Peyer's patch (tissue), 4 donors: Measurements from ENCODE around the gene LAYN. TPM values are rescaled to one million over a fixed set of nuclear protein-coding genes. Genes with fewer than 3 reads are reported as not detected.

Experiments used
- DNase-seq, 3 donors: peaks; one replicate each; pipeline ENCODE4 v3.0.0-alpha.2; 2017 to 2019
- H3K27ac ChIP-seq, 4 donors: fragments of 200-600 bp; sonication (generic); one replicate each; pipeline ENCODE4 v1.5.1; 2016 to 2019
- H3K27me3 ChIP-seq, 2 donors: fragments of 200-600 bp; sonication (generic); one replicate each; pipeline ENCODE4 v1.5.1; 2019
- H3K36me3 ChIP-seq, 3 donors: fragments of 200-600 bp; sonication (generic); one replicate each; pipeline ENCODE4 v1.5.1; 2016 to 2019
- H3K4me1 ChIP-seq, 4 donors: fragments of 200-600 bp; sonication (generic); one replicate each; pipeline ENCODE4 v1.5.1; 2016 to 2019
- H3K4me3 ChIP-seq, 4 donors: fragments of 200-600 bp; sonication (generic); 1 replicate in 3 of 4; 2 replicates in 1 of 4; pipeline ENCODE4 v1.5.1; 2016 to 2019; ENCODE audit warnings: mild to moderate bottlenecking in 1 of 4
- H3K9me3 ChIP-seq, 4 donors: fragments of 200-600 bp; sonication (generic); one replicate each; pipeline ENCODE4 v1.5.1; 2016 to 2019; ENCODE audit warnings: mild to moderate bottlenecking in 1 of 4
- POLR2A ChIP-seq, 2 donors: fragments of 450-650 bp; IDR thresholded peaks; one replicate each; pipeline ENCODE4 v1.5.1; 2017; ENCODE audit warnings: antibody characterized with exemption in 2 of 2, mild to moderate bottlenecking in 2 of 2, moderate library complexity in 2 of 2
- total RNA-seq, 4 donors: library from RNA; depleted of rRNA; stranded (reverse); fragments of >200 nt; gene quantifications; one replicate each; pipeline ENCODE4 v1.1.0, GENCODE V29; 2016
- TF ChIP-seq, protein P1 (sequence below), 6 experiments: fragments of 450-650 bp in 4 of 6; fragments of 200-600 bp in 2 of 6; sonication (generic) in 1 of 6; IDR thresholded peaks; one replicate each; pipeline ENCODE4 v1.5.1; 2017 to 2019; ENCODE audit warnings: antibody characterized with exemption in 6 of 6, mild to moderate bottlenecking in 3 of 6, moderate library complexity in 1 of 6

Gene LAYN
- total RNA-seq, 4 donors from 2014 or later = 2.1 to 18.2 (median 4.2) TPM

DNA sequence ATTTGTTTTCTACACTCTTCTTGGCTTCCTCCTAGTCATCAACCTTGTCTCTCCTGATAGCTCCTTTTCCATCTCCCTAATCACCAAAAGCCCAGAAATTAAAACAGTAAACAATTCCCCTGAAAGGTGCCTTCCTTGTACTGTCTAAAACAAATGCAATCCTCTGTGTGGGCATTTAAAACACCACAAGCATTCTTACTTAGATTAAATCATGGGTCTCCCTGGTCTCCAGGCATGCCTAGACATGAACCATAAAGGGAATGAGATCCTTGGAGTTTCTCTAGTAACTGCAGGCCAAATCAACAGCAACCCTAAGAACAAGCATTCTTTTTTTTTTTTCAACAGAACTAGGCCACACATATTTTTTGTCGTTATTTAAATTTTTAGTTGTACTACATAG, 30.2 kb upstream of the LAYN start:
- no peak for DNase-seq
- H3K27me3 ChIP-seq = peaks cover 0 to 9% of the 10 kb centered on the region in 2 donors

DNA sequence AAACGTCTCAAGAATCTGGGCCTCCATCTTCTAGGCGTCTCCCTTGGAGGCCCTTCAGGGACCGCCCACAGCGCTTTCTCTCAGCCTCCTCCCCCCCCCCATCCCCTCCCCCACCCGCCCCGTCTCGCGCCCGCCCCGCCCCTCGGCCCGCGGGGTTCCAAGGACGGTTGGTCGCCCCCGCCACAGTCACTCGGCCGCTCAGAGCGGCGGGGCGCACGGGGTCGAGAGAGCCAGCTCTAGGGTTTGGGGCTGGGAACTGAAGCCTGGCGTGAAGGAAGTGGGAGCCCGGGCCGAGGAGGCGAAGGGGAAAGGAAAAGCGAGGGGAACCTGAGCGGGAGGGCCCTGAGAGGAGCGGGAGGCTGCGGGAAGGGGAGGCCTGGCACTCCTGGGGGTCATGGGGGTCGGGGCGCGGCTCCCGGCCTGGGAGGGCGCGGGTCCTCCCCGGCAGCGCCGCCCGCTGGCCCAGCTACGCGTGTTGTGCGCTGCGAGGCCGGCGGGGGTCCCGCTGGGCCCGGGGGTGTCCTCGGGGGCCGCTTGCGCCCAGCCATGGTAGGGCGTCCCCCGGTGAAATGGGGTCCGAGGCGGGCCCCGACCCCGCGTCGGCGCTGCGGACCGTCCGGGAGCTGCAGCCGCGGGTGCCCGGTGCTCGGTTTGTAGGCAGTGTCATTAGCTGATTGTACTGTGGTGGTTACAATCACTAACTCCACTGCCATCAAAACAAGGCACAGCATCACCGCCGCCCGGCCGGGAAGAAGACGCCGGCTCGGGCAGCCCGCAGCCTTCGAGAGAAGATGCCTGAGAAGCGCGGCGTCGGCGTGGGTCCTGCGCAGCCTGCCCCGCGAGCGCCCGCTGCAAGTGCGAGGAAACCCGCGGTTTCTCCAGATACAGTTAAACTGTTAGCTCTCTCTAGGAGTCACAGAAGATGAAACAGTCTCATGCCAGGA, 28.0 kb upstream of the LAYN start, which contains the start of gene BTG4:
Gene BTG4, minus strand, starts transcription at position 91 of the 944 bp plus-strand sequence. CDS start 13,610 bp downstream, outside the sequence.
- peak within 1 kb of the TSS; percentile 19 to 49 (median 42) for H3K4me3 ChIP-seq
- peaks cover 0 to 12% (median 3%) of the 10 kb centered on the region in 4 donors for H3K4me1 ChIP-seq
- no peaks in the 10 kb centered on the region for H3K9me3 ChIP-seq
- peak in 1 of 3 donors; percentile 46 for DNase-seq
- TF ChIP-seq, protein P1, sequence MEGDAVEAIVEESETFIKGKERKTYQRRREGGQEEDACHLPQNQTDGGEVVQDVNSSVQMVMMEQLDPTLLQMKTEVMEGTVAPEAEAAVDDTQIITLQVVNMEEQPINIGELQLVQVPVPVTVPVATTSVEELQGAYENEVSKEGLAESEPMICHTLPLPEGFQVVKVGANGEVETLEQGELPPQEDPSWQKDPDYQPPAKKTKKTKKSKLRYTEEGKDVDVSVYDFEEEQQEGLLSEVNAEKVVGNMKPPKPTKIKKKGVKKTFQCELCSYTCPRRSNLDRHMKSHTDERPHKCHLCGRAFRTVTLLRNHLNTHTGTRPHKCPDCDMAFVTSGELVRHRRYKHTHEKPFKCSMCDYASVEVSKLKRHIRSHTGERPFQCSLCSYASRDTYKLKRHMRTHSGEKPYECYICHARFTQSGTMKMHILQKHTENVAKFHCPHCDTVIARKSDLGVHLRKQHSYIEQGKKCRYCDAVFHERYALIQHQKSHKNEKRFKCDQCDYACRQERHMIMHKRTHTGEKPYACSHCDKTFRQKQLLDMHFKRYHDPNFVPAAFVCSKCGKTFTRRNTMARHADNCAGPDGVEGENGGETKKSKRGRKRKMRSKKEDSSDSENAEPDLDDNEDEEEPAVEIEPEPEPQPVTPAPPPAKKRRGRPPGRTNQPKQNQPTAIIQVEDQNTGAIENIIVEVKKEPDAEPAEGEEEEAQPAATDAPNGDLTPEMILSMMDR (IDR thresholded peaks at IDR 0.05) = no peak
- no peak for TF ChIP-seq POLR2A (IDR thresholded peaks at IDR 0.05)
- peaks cover 0 to 9% of the 10 kb centered on the region in 2 donors for H3K27me3 ChIP-seq
- H3K36me3 ChIP-seq = no peaks in the 10 kb centered on the region
- no peak within 1 kb of the TSS for H3K27ac ChIP-seq

More for the DNA sequence above, 30.2 kb upstream of the LAYN start:
- no peaks in the 10 kb centered on the region for H3K9me3 ChIP-seq
- TF ChIP-seq POLR2A (IDR thresholded peaks at IDR 0.05) = no peak
- TF ChIP-seq, protein P1 (IDR thresholded peaks at IDR 0.05) = no peak
- H3K27ac ChIP-seq = no peak overlapping the region
- H3K4me1 ChIP-seq = peaks cover 0 to 12% (median 3%) of the 10 kb centered on the region in 4 donors
- no peak overlapping the region for H3K4me3 ChIP-seq
- H3K36me3 ChIP-seq = no peaks in the 10 kb centered on the region

DNA sequence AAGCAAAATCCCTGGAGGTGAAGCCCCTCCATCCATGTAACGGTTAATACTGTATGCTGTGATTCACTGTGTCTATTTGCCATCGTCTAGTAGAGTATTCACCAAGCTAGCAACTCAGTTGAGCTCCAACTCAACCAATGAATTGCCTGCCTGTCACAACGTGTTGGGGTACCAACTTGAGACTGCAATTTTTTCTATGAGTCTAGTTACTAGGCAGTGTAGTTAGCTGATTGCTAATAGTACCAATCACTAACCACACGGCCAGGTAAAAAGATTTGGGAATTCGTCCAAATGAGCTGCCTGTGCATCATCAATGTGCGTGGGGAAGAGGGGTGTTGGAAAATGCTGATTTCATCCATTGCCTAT, 27.3 kb upstream of the LAYN start:
- H3K4me1 ChIP-seq = peaks cover 0 to 12% (median 3%) of the 10 kb centered on the region in 4 donors
- no peak overlapping the region for H3K27ac ChIP-seq
- no peak for DNase-seq
- H3K4me3 ChIP-seq = peak overlapping the region in 1 of 4 donors; percentile 38
- TF ChIP-seq, protein P1 (IDR thresholded peaks at IDR 0.05) = no peak
- no peak for TF ChIP-seq POLR2A (IDR thresholded peaks at IDR 0.05)
- no peaks in the 10 kb centered on the region for H3K36me3 ChIP-seq
- H3K9me3 ChIP-seq = no peaks in the 10 kb centered on the region
- peaks cover 0 to 9% of the 10 kb centered on the region in 2 donors for H3K27me3 ChIP-seq

DNA sequence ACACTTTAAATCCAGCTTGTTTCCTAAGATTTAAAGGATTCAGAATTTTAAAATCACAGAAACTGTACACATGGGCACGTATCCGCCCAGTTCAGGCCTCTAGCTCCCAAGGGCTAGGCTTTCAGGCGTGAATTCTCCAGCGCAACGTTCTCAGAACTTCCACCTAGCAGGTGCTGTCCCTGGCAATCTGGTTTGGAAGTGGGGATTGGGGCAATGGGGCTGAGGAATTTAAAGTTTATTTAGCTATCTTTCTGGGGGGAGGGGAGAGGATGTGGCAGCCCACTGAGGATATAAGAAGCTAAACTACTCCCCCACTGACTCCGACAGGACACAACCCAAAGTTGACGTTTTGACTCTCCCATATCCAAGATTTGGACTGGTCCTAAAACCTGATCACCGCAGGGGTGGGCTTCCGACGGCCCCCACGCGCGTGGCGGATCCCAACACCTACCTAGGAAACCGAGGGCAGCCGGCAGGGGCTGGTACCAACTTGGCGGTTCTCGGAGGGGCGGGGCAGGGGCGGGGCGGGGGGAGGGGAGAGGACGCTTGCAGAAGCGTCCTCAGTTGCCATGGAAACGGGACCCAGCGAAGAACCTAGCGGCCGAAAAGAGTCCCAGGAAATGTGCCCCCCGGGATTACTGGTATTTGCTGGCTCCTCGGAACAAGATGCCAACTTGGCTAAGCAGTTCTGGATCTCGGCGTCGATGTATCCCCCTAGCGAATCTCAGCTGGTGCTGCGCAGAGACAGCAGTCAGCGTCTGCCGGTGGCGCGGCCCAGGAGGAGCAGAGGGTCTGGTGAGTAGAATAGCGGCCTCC, 26.1 kb upstream of the LAYN start, which contains the start of gene HOATZ:
Gene HOATZ, plus strand, starts transcription at position 563 of the 816 bp plus-strand sequence. Its CDS starts 7 bp downstream, at position 570.
- H3K36me3 ChIP-seq = no peaks in the 10 kb centered on the region
- H3K4me1 ChIP-seq = peaks cover 0 to 12% (median 3%) of the 10 kb centered on the region in 4 donors
- no peak for DNase-seq
- no peak within 1 kb of the TSS for H3K27ac ChIP-seq
- H3K4me3 ChIP-seq = no peak within 1 kb of the TSS
- peaks cover 0 to 9% of the 10 kb centered on the region in 2 donors for H3K27me3 ChIP-seq
- TF ChIP-seq, protein P1 (IDR thresholded peaks at IDR 0.05) = no peak
- no peak for TF ChIP-seq POLR2A (IDR thresholded peaks at IDR 0.05)
- no peaks in the 10 kb centered on the region for H3K9me3 ChIP-seq

DNA sequence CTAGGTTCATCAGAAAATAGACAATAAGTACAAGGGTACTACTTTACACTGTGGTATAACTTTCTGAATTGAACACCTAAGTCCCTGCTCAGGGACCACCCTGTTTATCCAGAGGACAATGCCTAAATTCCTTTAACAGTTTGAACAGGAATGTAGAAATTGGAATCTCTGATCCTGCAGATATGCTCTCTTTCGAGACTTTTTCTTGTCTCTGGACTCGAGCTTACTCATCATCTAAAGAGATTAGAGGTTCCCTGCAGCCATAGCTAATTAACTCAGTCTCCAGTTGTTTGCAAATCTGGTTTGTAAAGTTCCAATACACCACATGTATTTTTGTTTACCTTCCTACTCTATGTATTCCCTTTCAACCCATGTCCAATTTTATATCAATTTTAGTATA, 24.9 kb upstream of the LAYN start:
- H3K36me3 ChIP-seq = no peaks in the 10 kb centered on the region

More for the DNA sequence above, 24.9 kb upstream of the LAYN start:
- Histone ChIP-seq H3K27me3 (peaks cover 0 to 9% of the 10 kb centered on the region in 2 donors), H3K4me1 (peaks cover 0 to 12% (median 3%) of the 10 kb centered on the region in 4 donors), H3K27ac (no peak overlapping the region), H3K4me3 (no peak overlapping the region), H3K9me3 (no peaks in the 10 kb centered on the region)
- TF ChIP-seq POLR2A (IDR thresholded peaks at IDR 0.05) = no peak
- TF ChIP-seq, protein P1 (IDR thresholded peaks at IDR 0.05) = no peak
- DNase-seq = no peak
